Sigmoid colon (tissue), 7 donors: ENCODE results near the gene CEP97. TPM values are rescaled to one million over a fixed set of nuclear protein-coding genes. Genes with fewer than 3 reads are reported as not detected.
"Not testable (repeated sequence)": the region's sequence is repeated elsewhere in the genome, so short reads cannot be mapped to it uniquely, and the experiment has no call there.

Experiments
- DNase-seq: peaks from one replicate; pipeline ENCODE4 v3.0.0-alpha.2; 2019
- H3K27ac ChIP-seq, 4 donors: fragments of 200-600 bp; sonication (generic); one replicate each; pipeline ENCODE4 v1.5.1; 2016 to 2019; ENCODE audit warnings: mild to moderate bottlenecking in 1 of 4
- H3K27me3 ChIP-seq, 3 donors: fragments of 200-600 bp; sonication (generic); one replicate each; pipeline ENCODE4 v1.5.1; 2019; ENCODE audit warnings: mild to moderate bottlenecking in 1 of 3
- H3K36me3 ChIP-seq, 4 donors: fragments of 200-600 bp; sonication (generic); one replicate each; pipeline ENCODE4 v1.5.1; 2016 to 2019
- H3K4me1 ChIP-seq, 4 donors: fragments of 200-600 bp; sonication (generic); one replicate each; pipeline ENCODE4 v1.5.1; 2017 to 2019
- H3K4me3 ChIP-seq, 4 donors: fragments of 200-600 bp; sonication (generic); one replicate each; pipeline ENCODE4 v1.5.1; 2017 to 2019; ENCODE audit warnings: mild to moderate bottlenecking in 2 of 4, moderate library complexity in 1 of 4
- H3K9me3 ChIP-seq, 4 donors: fragments of 200-600 bp in 3 of 4; sonication (generic) in 3 of 4; one replicate each; pipeline versions ENCODE4 v1.5.1 to v1.6.1; 2013 to 2019
- CTCF ChIP-seq, 4 experiments: fragments of 450-650 bp in 3 of 4; fragments of 200-600 bp in 1 of 4; IDR thresholded peaks; one replicate each; pipeline ENCODE4 v1.5.1; 2016 to 2019; ENCODE audit warnings: antibody characterized with exemption in 4 of 4, mild to moderate bottlenecking in 3 of 4, moderate library complexity in 2 of 4
- EP300 ChIP-seq, 4 donors: sonication (generic); formaldehyde crosslinking; IDR thresholded peaks; one replicate each; pipeline ENCODE4 v1.6.1; 2017; ENCODE audit warnings: antibody characterized with exemption in 4 of 4
- POLR2A ChIP-seq, 2 donors: fragments of 450-650 bp; IDR thresholded peaks; one replicate each; pipeline ENCODE4 v1.6.1; 2016; ENCODE audit warnings: antibody characterized with exemption in 2 of 2, mild to moderate bottlenecking in 2 of 2, moderate library complexity in 2 of 2
- POLR2AphosphoS5 ChIP-seq, 4 donors: sonication (generic); formaldehyde crosslinking; IDR thresholded peaks; one replicate each; pipeline ENCODE4 v1.6.1; 2017; ENCODE audit warnings: antibody characterized with exemption in 4 of 4
- WGBS, 2 donors: extraction: QIAGEN DNeasy Blood & Tissue Kit; methylation state at CpG; one replicate each; pipeline ENCODE4 v1.1.7; 2013; 5-methylcytosine and 5-hydroxymethylcytosine counted together
- intact Hi-C: fragments of 100-400 bp; cut with DNase I; formaldehyde crosslinking; loops from one replicate; pipeline ENCODE4 v1.15.1; 2023
- polyA plus RNA-seq, 3 donors: library from polyadenylated mRNA; stranded (reverse); fragments of 200-250 nt; gene quantifications; one replicate each; pipeline ENCODE4 v1.2.3, GENCODE V29; 2013
- total RNA-seq, 4 donors: library from RNA; depleted of rRNA; stranded (reverse); fragments of >200 nt; gene quantifications; one replicate each; pipeline ENCODE4 v1.1.0, GENCODE V29; 2016
- donor health status: healthy with polysubstance abuse.
- donor health status: Bipolar disorder and iron deficiency.
- donor health status: healthy.

The CEP97 gene
- total and polyA plus RNA-seq, 7 donors, result 0.69 to 11.1 (median 9.0) TPM

GRCh38 chr3:101677436-101678286 lies 46.8 kb upstream of the CEP97 start:
- no peaks in the 10 kb centered on the region for H3K27me3 ChIP-seq
- WGBS, 2 donors, result 54 to 59% methylated on average over 29 of the region's 29 CpGs
- H3K4me3 ChIP-seq, result peak overlapping the region; percentile 86 to 98 (median 93)
- intact Hi-C loops, result loop anchor here (1.0 to 10.0 kb wide), 6 partner anchors 9 to 973 kb away; partner anchors contain the start of genes CEP97, NFKBIZ, PCNP and RPL24
- peaks cover 9 to 34% (median 28%) of the 10 kb centered on the region in 4 donors for H3K36me3 ChIP-seq
- H3K27ac ChIP-seq, result peak overlapping the region; percentile 96 to 99 (median 98)
- TF ChIP-seq POLR2A (IDR thresholded peaks at IDR 0.05) (no peak), CTCF (IDR thresholded peaks at IDR 0.05) (no peak), POLR2AphosphoS5 (IDR thresholded peaks at IDR 0.05) (no peak), EP300 (IDR thresholded peaks at IDR 0.05) (no peak)
- H3K4me1 ChIP-seq, result peaks cover 0 to 30% (median 17%) of the 10 kb centered on the region in 4 donors
- H3K9me3 ChIP-seq, result no peaks in the 10 kb centered on the region
- DNase-seq, result no peak

GRCh38 chr3:101678837-101679236 lies 45.6 kb upstream of the CEP97 start:
- peaks cover 0 to 34% (median 25%) of the 10 kb centered on the region in 4 donors for H3K4me1 ChIP-seq
- H3K4me3 ChIP-seq, H3K9me3 ChIP-seq, DNase-seq, H3K27ac ChIP-seq, H3K27me3 ChIP-seq: not testable (repeated sequence)
- intact Hi-C loops, result loop anchor here (5.0 to 10.0 kb wide), 3 partner anchors 107 to 974 kb away; partner anchors contain the start of genes NFKBIZ, PCNP and TFG
- 79 to 88% methylated on average over 2 of the region's 2 CpGs for WGBS, 2 donors
- peaks cover 13 to 46% (median 37%) of the 10 kb centered on the region in 4 donors for H3K36me3 ChIP-seq

GRCh38 chr3:101680466-101680865 lies 43.9 kb upstream of the CEP97 start:
- TF ChIP-seq EP300 (IDR thresholded peaks at IDR 0.05) (no peak), POLR2AphosphoS5 (IDR thresholded peaks at IDR 0.05) (no peak), CTCF (IDR thresholded peaks at IDR 0.05) (no peak), POLR2A (IDR thresholded peaks at IDR 0.05) (no peak)
- no peak overlapping the region for H3K27ac ChIP-seq
- 94 to 95% methylated on average over 4 of the region's 4 CpGs for WGBS, 2 donors
- DNase-seq, result no peak
- H3K36me3 ChIP-seq, result peaks cover 13 to 62% (median 42%) of the 10 kb centered on the region in 4 donors
- intact Hi-C loops, result loop anchor here (10.0 kb wide), 2 partner anchors 544 to 1186 kb away; partner anchors contain the start of gene TMEM45A
- H3K4me3 ChIP-seq, result no peak overlapping the region
- H3K4me1 ChIP-seq, result peaks cover 0 to 41% (median 32%) of the 10 kb centered on the region in 4 donors
- no peaks in the 10 kb centered on the region for H3K9me3 ChIP-seq
- no peaks in the 10 kb centered on the region for H3K27me3 ChIP-seq

GRCh38 chr3:101685050-101685400 lies 39.4 kb upstream of the CEP97 start:
- Histone ChIP-seq H3K4me1 (peaks cover 0 to 39% (median 33%) of the 10 kb centered on the region in 4 donors), H3K9me3 (no peaks in the 10 kb centered on the region), H3K36me3 (peaks cover 13 to 54% (median 38%) of the 10 kb centered on the region in 4 donors), H3K27me3 (no peaks in the 10 kb centered on the region), H3K27ac (peak overlapping the region; percentile 92 to 96 (median 94)), H3K4me3 (peak overlapping the region in 2 of 4 donors; percentile 66 to 77)
- no peak for DNase-seq
- no peak for TF ChIP-seq POLR2A (IDR thresholded peaks at IDR 0.05)
- no peak for TF ChIP-seq CTCF (IDR thresholded peaks at IDR 0.05)
- TF ChIP-seq EP300 (IDR thresholded peaks at IDR 0.05), result no peak
- no peak for TF ChIP-seq POLR2AphosphoS5 (IDR thresholded peaks at IDR 0.05)
- intact Hi-C loops, result loop anchor here (5.0 to 10.0 kb wide), 3 partner anchors 92 to 1190 kb away; partner anchors contain the start of genes NXPE3 and TMEM45A

GRCh38 chr3:101685870-101686307 lies 38.5 kb upstream of the CEP97 start:
- intact Hi-C loops, result loop anchor here (1.0 to 10.0 kb wide), 4 partner anchors 9 to 1191 kb away; partner anchors contain the start of genes NXPE3, TMEM45A and ZBTB11
- Histone ChIP-seq H3K4me1 (peaks cover 0 to 39% (median 33%) of the 10 kb centered on the region in 4 donors), H3K4me3 (peak overlapping the region; percentile 58 to 77 (median 64)), H3K9me3 (no peaks in the 10 kb centered on the region), H3K27me3 (no peaks in the 10 kb centered on the region), H3K36me3 (peaks cover 9 to 46% (median 30%) of the 10 kb centered on the region in 4 donors), H3K27ac (peak overlapping the region; percentile 92 to 96 (median 94))
- TF ChIP-seq CTCF (IDR thresholded peaks at IDR 0.05) (no peak), EP300 (IDR thresholded peaks at IDR 0.05) (no peak), POLR2A (IDR thresholded peaks at IDR 0.05) (no peak), POLR2AphosphoS5 (IDR thresholded peaks at IDR 0.05) (no peak)
- DNase-seq, result no peak
- WGBS, 2 donors, result 1 to 3% methylated on average over 11 of the region's 11 CpGs
